IMR-90 (cell line): ENCODE measurements around the gene ADAMTS6. TPM values are rescaled to one million over a fixed set of nuclear protein-coding genes. Genes with fewer than 3 reads are reported as not detected.

ENCODE experiments used
- ATAC-seq: fragments of 200-7000 bp; cut with Tn5 transposase; 2 replicates; pipeline ENCODE4 v1.9.1; 2020; ENCODE audit warnings: low read depth, mild to moderate bottlenecking, moderate library complexity
- BruUV-seq: library from RNA; stranded (reverse); fragments of 400-500 nt; replicated peaks from 2 replicates; lab custom pipeline; 2021; lab: Mats Ljungman, UMichigan
- CTCF ChIA-PET: fragments of 300-600 bp; formaldehyde crosslinking; extraction: SDS; loops from one replicate; lab custom pipeline; 2021; ENCODE audit warnings: antibody characterized with exemption; lab: Yijun Ruan, JAX
- POLR2A ChIA-PET: fragments of 300-600 bp; sonication (Branson Sonifier 250); formaldehyde crosslinking; loops from one replicate; lab custom pipeline; 2022; ENCODE audit warnings: antibody characterized with exemption; ENCODE audit not compliant: unreplicated experiment; lab: Charles Lee
- DNase-seq: peaks from one replicate; pipeline ENCODE4 v3.0.0; 2013
- H2AFZ ChIP-seq: replicated peaks from 2 replicates; pipeline ENCODE3; 2013; ENCODE audit warnings: low read length, mild to moderate bottlenecking; ENCODE audit not compliant: poor library complexity
- H2AK5ac ChIP-seq: 2 replicates; pipeline ENCODE4 v1.6.1; 2013; ENCODE audit warnings: low read depth, low read length, inconsistent platforms
- H2AK9ac ChIP-seq: replicated peaks from 2 replicates; pipeline ENCODE3; 2013; ENCODE audit warnings: mild to moderate bottlenecking, low read depth, low read length, moderate library complexity; ENCODE audit not compliant: poor library complexity
- H2BK120ac ChIP-seq: 2 replicates; pipeline ENCODE4 v1.6.1; 2013; ENCODE audit warnings: low read depth, low read length, inconsistent platforms
- H2BK15ac ChIP-seq: 3 replicates; pipeline ENCODE4 v1.6.1; 2013; ENCODE audit warnings: low read depth, low read length, inconsistent platforms
- H2BK20ac ChIP-seq: 2 replicates; pipeline ENCODE4 v1.6.1; 2013; ENCODE audit warnings: low read depth, mild to moderate bottlenecking, inconsistent platforms, low read length, moderate library complexity
- H2BK5ac ChIP-seq: 2 replicates; pipeline ENCODE4 v1.6.1; 2013; ENCODE audit warnings: mild to moderate bottlenecking, low read depth, low read length, inconsistent platforms; ENCODE audit not compliant: poor library complexity, severe bottlenecking
- H3K14ac ChIP-seq: replicated peaks from 2 replicates; pipeline ENCODE4 v1.6.1; 2013; ENCODE audit warnings: low read depth, low read length, inconsistent platforms
- H3K18ac ChIP-seq: 2 replicates; pipeline ENCODE4 v1.6.1; 2013; ENCODE audit warnings: low read depth, low read length, control low read depth
- H3K23ac ChIP-seq: 2 replicates; pipeline ENCODE4 v1.6.1; 2013; ENCODE audit warnings: low read depth, low read length, inconsistent platforms
- H3K27ac ChIP-seq: 2 replicates; pipeline ENCODE4 v1.5.1; 2013; ENCODE audit warnings: mild to moderate bottlenecking, control low read depth, low read length; ENCODE audit not compliant: insufficient read depth
- H3K27me3 ChIP-seq: 2 replicates; pipeline ENCODE4 v1.6.1; 2013; ENCODE audit warnings: low read length; ENCODE audit not compliant: control insufficient read depth, insufficient read depth
- H3K36me3 ChIP-seq: 2 replicates; pipeline ENCODE4 v1.6.1; 2013; ENCODE audit warnings: low read length, mixed read lengths; ENCODE audit not compliant: control insufficient read depth, insufficient read depth
- H3K4ac ChIP-seq: 2 replicates; pipeline ENCODE4 v1.6.1; 2013; ENCODE audit warnings: low read depth, low read length, inconsistent platforms
- H3K4me1 ChIP-seq: 2 replicates; pipeline ENCODE4 v1.6.1; 2013; ENCODE audit warnings: low read length, mixed read lengths; ENCODE audit not compliant: control insufficient read depth, insufficient read depth
- H3K4me2 ChIP-seq: 2 replicates; pipeline ENCODE4 v1.6.1; 2013; ENCODE audit warnings: low read depth, mild to moderate bottlenecking, control low read depth, low read length, moderate library complexity
- H3K4me3 ChIP-seq: 2 replicates; pipeline ENCODE4 v1.5.1; 2013; ENCODE audit warnings: low read depth, mild to moderate bottlenecking, control low read depth, low read length, moderate library complexity; ENCODE audit not compliant: insufficient read depth
- H3K56ac ChIP-seq: 2 replicates; pipeline ENCODE4 v1.6.1; 2013; ENCODE audit warnings: low read length, inconsistent platforms; ENCODE audit not compliant: insufficient read depth; ENCODE audit errors: extremely low read depth
- H3K79me1 ChIP-seq, 2 experiments: 2 replicates each; pipeline ENCODE4 v1.6.1; 2013; ENCODE audit warnings: low read length in 2 of 2, inconsistent platforms in 1 of 2, low read depth in 1 of 2
- H3K9ac ChIP-seq: 2 replicates; pipeline ENCODE4 v1.6.1; 2013; ENCODE audit warnings: low read depth, low read length, control low read depth
- H3K9me1 ChIP-seq: 2 replicates; pipeline ENCODE4 v1.6.1; 2013; ENCODE audit warnings: low read length, inconsistent platforms; ENCODE audit not compliant: insufficient read depth
- H3K9me3 ChIP-seq: 2 replicates; pipeline ENCODE4 v1.6.1; 2013; ENCODE audit warnings: low read length; ENCODE audit not compliant: control insufficient read depth, insufficient read depth
- H4K20me1 ChIP-seq: 2 replicates; pipeline ENCODE4 v1.6.1; 2013; ENCODE audit warnings: low read length, inconsistent platforms; ENCODE audit not compliant: insufficient read depth
- H4K5ac ChIP-seq: 2 replicates; pipeline ENCODE4 v1.6.1; 2013; ENCODE audit warnings: mild to moderate bottlenecking, low read depth, low read length, control low read depth
- H4K8ac ChIP-seq, 2 experiments: 2 replicates each; pipeline ENCODE4 v1.6.1; 2013; ENCODE audit warnings: low read depth in 2 of 2, low read length in 2 of 2, control low read depth in 1 of 2, inconsistent platforms in 1 of 2
- H4K91ac ChIP-seq: 2 replicates; pipeline ENCODE4 v1.6.1; 2013; ENCODE audit warnings: low read depth, low read length, inconsistent platforms; ENCODE audit not compliant: insufficient read depth
- WGBS, 2 experiments: methylation state at CpG; one replicate each; pipeline versions ENCODE4 v1.1.5 to v1.1.7; 2013; ENCODE audit warnings: missing lambda C conversion rate in 2 of 2; ENCODE audit not compliant: insufficient read length in 1 of 2; ENCODE audit errors: extremely low coverage in 2 of 2; 5-methylcytosine and 5-hydroxymethylcytosine counted together
- dilution Hi-C: fragments of 300-500 bp; cut with HindIII; formaldehyde crosslinking; loops from one replicate; pipeline ENCODE4 v1.14.3; 2018; ENCODE audit warnings: low sequenced_read_pairs; ENCODE audit not compliant: unreplicated experiment
- in situ Hi-C: fragments of 300-500 bp; cut with MboI; formaldehyde crosslinking; loops from 3 replicates; pipeline ENCODE4 v1.14.3; 2019; ENCODE audit warnings: low sequenced_read_pairs, inconsistent platforms, mixed read lengths
- intact Hi-C: fragments of 100-400 bp; cut with micrococcal nuclease; formaldehyde crosslinking; loops from 2 replicates; pipeline ENCODE4 v1.10.0; 2022
- polyA plus RNA-seq, 3 experiments: library from polyadenylated mRNA; depleted of rRNA; stranded (reverse); fragments of >200 nt; gene quantifications; 2 replicates each; pipeline ENCODE4 v1.2.3, GENCODE V29; 2012; ENCODE audit warnings: low replicate concordance in 1 of 3
- total RNA-seq: library from RNA; depleted of rRNA; stranded (reverse); fragments of >200 nt; gene quantifications from 2 replicates; pipeline ENCODE4 v1.2.3, GENCODE V29; 2012
- TF ChIP-seq, protein P1 (sequence below): conservative IDR thresholded peaks from 2 replicates; pipeline ENCODE4 v1.5.1; 2012; ENCODE audit warnings: mild to moderate bottlenecking, low read depth, low read length, improper control_type of control experiment

The ADAMTS6 gene
- total and polyA plus RNA-seq, 2 of the 4 experiments (the other 2 are of a cell fraction) = 23.9 to 173 TPM

DNA sequence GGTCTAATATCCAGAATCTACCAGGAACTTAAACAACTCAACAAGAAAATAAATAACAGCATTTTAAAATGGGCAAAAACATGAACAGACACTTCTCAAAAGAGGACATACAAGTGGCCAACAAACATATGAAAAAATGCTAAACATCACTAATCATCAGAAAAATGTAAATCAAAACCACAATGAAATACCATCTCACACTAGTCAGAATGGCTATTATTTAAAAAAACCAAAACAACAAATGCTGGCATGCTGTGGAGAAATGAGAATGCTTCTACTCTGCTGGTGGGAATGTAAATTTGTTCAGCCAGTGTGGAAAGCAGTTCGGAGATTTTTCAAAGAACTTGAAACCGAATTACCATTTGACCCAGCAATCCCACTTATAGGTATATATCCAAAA, 63.1 kb downstream of the ADAMTS6 start:
- Histone ChIP-seq H4K8ac (no peak overlapping the region), H3K18ac (no peak overlapping the region; the same call in 1 of the 2 replicates), H3K9me3 (peaks cover 11% of the 10 kb centered on the region), H2BK20ac (no peak overlapping the region), H3K23ac (no peak overlapping the region), H3K9ac (no peak overlapping the region), H3K27ac (no peak overlapping the region), H2BK15ac (no peak overlapping the region), H2BK120ac (no peak overlapping the region), H3K27me3 (no peaks in the 10 kb centered on the region), H3K56ac (no peak overlapping the region), H4K5ac (no peak overlapping the region), H2BK5ac (no peak overlapping the region), H4K20me1 (no peaks in the 10 kb centered on the region), H3K4me2 (no peak overlapping the region), H2AFZ (no peak overlapping the region), H3K36me3 (0 out of 2 replicates have a peak, but pooled peaks cover 2% of the 10 kb centered on the region), H3K4me1 (no peaks in the 10 kb centered on the region), H2AK5ac (no peak overlapping the region), H3K4me3 (no peak overlapping the region), H3K14ac (no peak overlapping the region), H4K91ac (no peak overlapping the region), H2AK9ac (no peak overlapping the region), H3K9me1 (no peaks in the 10 kb centered on the region; the same call in 1 of the 2 replicates), H3K4ac (no peak overlapping the region), H3K79me1 (peaks cover 19% of the 10 kb centered on the region in 2 experiments)
- ChIA-PET CTCF (no interaction called here), POLR2A (no interaction called here)
- TF ChIP-seq, protein P1, sequence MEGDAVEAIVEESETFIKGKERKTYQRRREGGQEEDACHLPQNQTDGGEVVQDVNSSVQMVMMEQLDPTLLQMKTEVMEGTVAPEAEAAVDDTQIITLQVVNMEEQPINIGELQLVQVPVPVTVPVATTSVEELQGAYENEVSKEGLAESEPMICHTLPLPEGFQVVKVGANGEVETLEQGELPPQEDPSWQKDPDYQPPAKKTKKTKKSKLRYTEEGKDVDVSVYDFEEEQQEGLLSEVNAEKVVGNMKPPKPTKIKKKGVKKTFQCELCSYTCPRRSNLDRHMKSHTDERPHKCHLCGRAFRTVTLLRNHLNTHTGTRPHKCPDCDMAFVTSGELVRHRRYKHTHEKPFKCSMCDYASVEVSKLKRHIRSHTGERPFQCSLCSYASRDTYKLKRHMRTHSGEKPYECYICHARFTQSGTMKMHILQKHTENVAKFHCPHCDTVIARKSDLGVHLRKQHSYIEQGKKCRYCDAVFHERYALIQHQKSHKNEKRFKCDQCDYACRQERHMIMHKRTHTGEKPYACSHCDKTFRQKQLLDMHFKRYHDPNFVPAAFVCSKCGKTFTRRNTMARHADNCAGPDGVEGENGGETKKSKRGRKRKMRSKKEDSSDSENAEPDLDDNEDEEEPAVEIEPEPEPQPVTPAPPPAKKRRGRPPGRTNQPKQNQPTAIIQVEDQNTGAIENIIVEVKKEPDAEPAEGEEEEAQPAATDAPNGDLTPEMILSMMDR = no peak
- intact Hi-C loops = no loop called here
- dilution Hi-C loops = no loop called here
- no CpG with 5 or more reads among the region's 2 CpGs for WGBS, 2 experiments
- no peak for ATAC-seq
- in situ Hi-C loops = no loop called here
- BruUV-seq = no TSS peak
- peak; percentile 21 for DNase-seq
